Measurements from ENCODE around the gene CAMK4. TPM values are rescaled to one million over a fixed set of nuclear protein-coding genes. Genes with fewer than 3 reads are reported as not detected.

Gene CAMK4
- polyA plus RNA-seq, 1 donor (not counting 4 experiments of a cell fraction or from before 2014, with no cell fraction given) = 0.45 TPM

DNA sequence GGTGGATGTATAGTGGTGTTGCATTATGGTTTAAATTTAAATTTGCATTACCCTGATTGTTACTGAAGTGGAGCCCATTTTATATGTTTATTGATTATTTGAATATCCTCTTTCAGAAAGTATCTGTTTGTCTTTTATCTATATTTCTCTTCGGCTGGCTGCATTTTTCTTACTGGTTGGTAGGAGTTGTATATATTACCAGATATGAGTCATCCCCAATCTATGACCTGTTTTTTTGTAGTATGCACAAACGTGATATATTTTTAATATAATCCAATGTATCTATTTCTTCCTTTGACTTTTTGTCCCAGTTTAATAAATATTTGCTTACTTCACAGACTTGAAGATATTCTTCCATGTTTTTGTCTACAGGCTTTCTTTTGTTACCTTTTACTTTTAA is 29.3 kb upstream of the CAMK4 start:
- Histone ChIP-seq H3K36me3 (ENCODE audit: control insufficient read depth in 2 of 2, extremely low read depth in 1 of 2, insufficient read depth in 2 of 2, low read length in 2 of 2) (no peaks in the 10 kb centered on the region), H3K9me1 (ENCODE audit: control insufficient read depth, extremely low read depth, insufficient read depth, low read length) (no peaks in the 10 kb centered on the region), H3K4me3 (ENCODE audit: control insufficient read depth in 2 of 3, extremely low read depth in 1 of 3, insufficient read depth in 2 of 3, low read depth in 1 of 3, low read length in 3 of 3) (no peak overlapping the region), H4K20me1 (ENCODE audit: control insufficient read depth, extremely low read depth, insufficient read depth, low read length) (no peaks in the 10 kb centered on the region), H3K4me1 (ENCODE audit: control insufficient read depth, extremely low read depth, insufficient read depth, low read length) (no peaks in the 10 kb centered on the region), H3K9ac (ENCODE audit: control insufficient read depth, extremely low read depth, insufficient read depth, low read length) (no peak overlapping the region), H3K79me2 (ENCODE audit: control insufficient read depth, insufficient read depth, low read length) (no peaks in the 10 kb centered on the region), H3K27me3 (ENCODE audit: control insufficient read depth, extremely low read depth, insufficient read depth, low read length) (peaks cover 3% of the 10 kb centered on the region), H3K9me3 (ENCODE audit: control insufficient read depth, low read depth, low read length) (no peaks in the 10 kb centered on the region), H3K27ac (ENCODE audit: control insufficient read depth, insufficient read depth, low read length) (no peak overlapping the region), H2AFZ (ENCODE audit: control insufficient read depth, low read length) (no peak overlapping the region), H3K4me2 (ENCODE audit: control insufficient read depth, extremely low read depth, insufficient read depth, low read depth, low read length) (no peak overlapping the region)
- FAIRE-seq (no peak), DNase-seq (ENCODE audit: low read depth, low spot score) (no peak)
- TF ChIP-seq, protein P1, sequence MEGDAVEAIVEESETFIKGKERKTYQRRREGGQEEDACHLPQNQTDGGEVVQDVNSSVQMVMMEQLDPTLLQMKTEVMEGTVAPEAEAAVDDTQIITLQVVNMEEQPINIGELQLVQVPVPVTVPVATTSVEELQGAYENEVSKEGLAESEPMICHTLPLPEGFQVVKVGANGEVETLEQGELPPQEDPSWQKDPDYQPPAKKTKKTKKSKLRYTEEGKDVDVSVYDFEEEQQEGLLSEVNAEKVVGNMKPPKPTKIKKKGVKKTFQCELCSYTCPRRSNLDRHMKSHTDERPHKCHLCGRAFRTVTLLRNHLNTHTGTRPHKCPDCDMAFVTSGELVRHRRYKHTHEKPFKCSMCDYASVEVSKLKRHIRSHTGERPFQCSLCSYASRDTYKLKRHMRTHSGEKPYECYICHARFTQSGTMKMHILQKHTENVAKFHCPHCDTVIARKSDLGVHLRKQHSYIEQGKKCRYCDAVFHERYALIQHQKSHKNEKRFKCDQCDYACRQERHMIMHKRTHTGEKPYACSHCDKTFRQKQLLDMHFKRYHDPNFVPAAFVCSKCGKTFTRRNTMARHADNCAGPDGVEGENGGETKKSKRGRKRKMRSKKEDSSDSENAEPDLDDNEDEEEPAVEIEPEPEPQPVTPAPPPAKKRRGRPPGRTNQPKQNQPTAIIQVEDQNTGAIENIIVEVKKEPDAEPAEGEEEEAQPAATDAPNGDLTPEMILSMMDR (optimal IDR thresholded peaks at IDR 0.05 in 1 of 3, IDR thresholded peaks at IDR 0.05 in 1 of 3, conservative IDR thresholded peaks at IDR 0.05 in 1 of 3; ENCODE audit: extremely low read depth in 1 of 3, insufficient read depth in 2 of 3, low read length in 3 of 3) = no peak
- no peak for TF ChIP-seq EZH2 (IDR thresholded peaks at IDR 0.05; ENCODE audit: low read length)
- dilution Hi-C loops (cut with MboI; ENCODE audit: extremely low pct_ligation_motif_present, low sequenced_read_pairs) = no loop called here

DNA sequence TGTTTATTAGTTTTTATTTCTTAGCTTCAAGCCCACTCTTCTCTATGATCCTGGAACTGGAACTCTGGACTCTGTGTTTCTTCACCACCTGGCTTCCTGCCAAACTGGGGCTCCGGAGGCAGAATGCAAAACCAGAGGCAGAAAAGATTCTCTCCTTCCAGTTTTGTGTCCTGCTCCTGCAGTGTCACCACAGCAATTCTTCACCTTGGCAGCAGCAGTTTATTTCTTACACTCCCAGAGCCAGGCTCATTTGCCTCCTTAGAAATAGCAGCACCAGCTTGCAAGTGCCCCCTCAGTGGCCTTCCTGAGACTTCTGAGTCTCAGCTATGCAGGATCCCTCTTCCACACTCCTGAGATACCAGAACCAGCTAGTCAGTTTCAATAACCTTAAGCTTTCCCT is 26.7 kb upstream of the CAMK4 start:
- Histone ChIP-seq H3K9me1 (ENCODE audit: control insufficient read depth, extremely low read depth, insufficient read depth, low read length) (no peaks in the 10 kb centered on the region), H3K4me3 (ENCODE audit: control insufficient read depth in 2 of 3, extremely low read depth in 1 of 3, insufficient read depth in 2 of 3, low read depth in 1 of 3, low read length in 3 of 3) (no peak overlapping the region), H2AFZ (ENCODE audit: control insufficient read depth, low read length) (no peak overlapping the region), H3K27me3 (ENCODE audit: control insufficient read depth, extremely low read depth, insufficient read depth, low read length) (peaks cover 3% of the 10 kb centered on the region), H3K4me1 (ENCODE audit: control insufficient read depth, extremely low read depth, insufficient read depth, low read length) (no peaks in the 10 kb centered on the region), H3K79me2 (ENCODE audit: control insufficient read depth, insufficient read depth, low read length) (no peaks in the 10 kb centered on the region), H3K36me3 (ENCODE audit: control insufficient read depth in 2 of 2, extremely low read depth in 1 of 2, insufficient read depth in 2 of 2, low read length in 2 of 2) (no peaks in the 10 kb centered on the region), H3K9ac (ENCODE audit: control insufficient read depth, extremely low read depth, insufficient read depth, low read length) (no peak overlapping the region), H3K4me2 (ENCODE audit: control insufficient read depth, extremely low read depth, insufficient read depth, low read depth, low read length) (no peak overlapping the region), H3K9me3 (ENCODE audit: control insufficient read depth, low read depth, low read length) (no peaks in the 10 kb centered on the region), H4K20me1 (ENCODE audit: control insufficient read depth, extremely low read depth, insufficient read depth, low read length) (no peaks in the 10 kb centered on the region), H3K27ac (ENCODE audit: control insufficient read depth, insufficient read depth, low read length) (no peak overlapping the region)
- DNase-seq (ENCODE audit: low read depth, low spot score) = no peak
- dilution Hi-C loops (cut with MboI; ENCODE audit: extremely low pct_ligation_motif_present, low sequenced_read_pairs) = no loop called here
- TF ChIP-seq, protein P1 (optimal IDR thresholded peaks at IDR 0.05 in 1 of 3, IDR thresholded peaks at IDR 0.05 in 1 of 3, conservative IDR thresholded peaks at IDR 0.05 in 1 of 3; ENCODE audit: extremely low read depth in 1 of 3, insufficient read depth in 2 of 3, low read length in 3 of 3) = no peak
- no peak for TF ChIP-seq EZH2 (IDR thresholded peaks at IDR 0.05; ENCODE audit: low read length)
- FAIRE-seq = no peak

Measured in keratinocyte (primary cell).